HEK293 (cell line): ENCODE data around the gene TIMM10B.

Experiments
- BCL11B ChIP-seq: fragments of 450-650 bp; formaldehyde crosslinking; IDR thresholded peaks from 2 replicates; pipeline ENCODE4 v1.5.1; 2016; ENCODE audit warnings: low read depth, missing biosample characterization, missing genetic modification characterization
- CTCF ChIP-seq: fragments of 450-650 bp; formaldehyde crosslinking; IDR thresholded peaks from 2 replicates; pipeline ENCODE4 v1.5.1; 2016; ENCODE audit warnings: missing biosample characterization, missing genetic modification characterization
- PRDM1 ChIP-seq: fragments of 450-650 bp; formaldehyde crosslinking; IDR thresholded peaks from 2 replicates; pipeline ENCODE4; 2016; ENCODE audit warnings: missing biosample characterization, missing genetic modification characterization
- TRIM28 ChIP-seq: IDR thresholded peaks from 2 replicates; pipeline ENCODE4 v1.6.1; 2011; ENCODE audit warnings: low read length, control low read depth, borderline replicate concordance
- YY1 ChIP-seq: fragments of 450-650 bp; formaldehyde crosslinking; IDR thresholded peaks from 2 replicates; pipeline ENCODE4 v1.5.1; 2018; ENCODE audit warnings: missing biosample characterization, missing genetic modification characterization
- ZBTB1 ChIP-seq: fragments of 450-650 bp; formaldehyde crosslinking; IDR thresholded peaks from 2 replicates; pipeline ENCODE4 v1.5.1; 2016; ENCODE audit warnings: missing biosample characterization, missing genetic modification characterization
- ZBTB17 ChIP-seq: fragments of 450-650 bp; formaldehyde crosslinking; IDR thresholded peaks from 2 replicates; pipeline ENCODE4 v1.5.1; 2016; ENCODE audit warnings: missing biosample characterization, missing genetic modification characterization
- ZNF121 ChIP-seq: fragments of 450-650 bp; formaldehyde crosslinking; IDR thresholded peaks from 2 replicates; pipeline ENCODE4 v1.5.1; 2016; ENCODE audit warnings: missing biosample characterization, missing genetic modification characterization
- ZNF2 ChIP-seq: fragments of 450-650 bp; formaldehyde crosslinking; IDR thresholded peaks from 2 replicates; pipeline ENCODE4 v1.5.1; 2016; ENCODE audit warnings: missing biosample characterization, missing genetic modification characterization
- ZNF302 ChIP-seq: fragments of 450-650 bp; formaldehyde crosslinking; IDR thresholded peaks from 2 replicates; pipeline ENCODE4 v1.5.1; 2016; ENCODE audit warnings: missing biosample characterization, missing genetic modification characterization, low read depth
- ZNF324 ChIP-seq: fragments of 450-650 bp; formaldehyde crosslinking; IDR thresholded peaks from 2 replicates; pipeline ENCODE4 v1.5.1; 2016; ENCODE audit warnings: missing biosample characterization, missing genetic modification characterization
- ZNF350 ChIP-seq: fragments of 450-650 bp; formaldehyde crosslinking; IDR thresholded peaks from 2 replicates; pipeline ENCODE4 v1.5.0; 2017; ENCODE audit warnings: missing biosample characterization, mild to moderate bottlenecking, missing genetic modification characterization
- ZNF423 ChIP-seq: fragments of 450-650 bp; formaldehyde crosslinking; IDR thresholded peaks from 2 replicates; pipeline ENCODE4 v1.5.1; 2016; ENCODE audit warnings: missing biosample characterization, missing genetic modification characterization
- ZSCAN30 ChIP-seq: fragments of 450-650 bp; IDR thresholded peaks from 2 replicates; pipeline ENCODE4 v1.5.1; 2018; ENCODE audit warnings: missing biosample characterization, mild to moderate bottlenecking, missing genetic modification characterization, moderate library complexity

- TF ChIP-seq ZBTB17 (peak; percentile 72; the same call in 1 of the 2 replicates), ZNF324 (no peak), ZNF423 (no peak), CTCF (tag by site-specific recombination) (peak; percentile 40; the same call in 1 of the 2 replicates), PRDM1 (tag by site-specific recombination) (no peak), ZSCAN30 (tag by site-specific recombination) (peak; percentile 75), ZNF2 (tag by site-specific recombination) (no peak), ZNF121 (tag by site-specific recombination) (no peak), ZNF350 (tag by site-specific recombination) (no peak), TRIM28 (0 out of 2 replicates have a peak, but pooled peaks have one; percentile 17), ZNF302 (tag by site-specific recombination) (no peak), ZBTB1 (tag by site-specific recombination) (no peak), YY1 (tag by site-specific recombination) (no peak), BCL11B (tag by site-specific recombination) (no peak; the same call in 1 of the 2 replicates)
These were observed 7.6 kb upstream of the TIMM10B start, which contains the start of gene TRIM3 for GRCh38 chr11:6473451-6474412.
